ENCODE data around the gene MAP3K21. TPM values are rescaled to one million over a fixed set of nuclear protein-coding genes. Genes with fewer than 3 reads are reported as not detected.

MAP3K21 gene
- total RNA-seq, 1 donor from 2014 or later = 0.11 TPM

DNA sequence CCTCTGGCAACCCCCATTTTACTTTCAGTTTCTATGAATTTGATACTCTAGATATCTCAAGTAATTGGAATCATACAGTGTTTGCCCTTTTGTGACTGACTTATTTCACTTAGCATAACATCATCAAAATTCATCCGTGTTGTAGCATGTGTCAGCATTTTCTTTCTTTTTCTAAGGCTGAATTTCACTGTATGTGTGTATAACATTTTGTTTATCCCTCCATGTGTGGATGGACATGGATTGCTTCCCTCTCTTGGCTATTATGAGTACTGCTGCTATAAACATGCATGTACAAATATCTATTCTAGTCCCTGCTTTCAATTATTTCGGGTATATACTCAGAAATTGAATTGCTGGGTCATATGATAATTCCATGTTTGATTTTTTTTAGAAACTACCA lies 97.3 kb downstream of the MAP3K21 start:
- no peak for DNase-seq (ENCODE audit: extremely low spot score, unreplicated experiment)
- TF ChIP-seq, protein P1, sequence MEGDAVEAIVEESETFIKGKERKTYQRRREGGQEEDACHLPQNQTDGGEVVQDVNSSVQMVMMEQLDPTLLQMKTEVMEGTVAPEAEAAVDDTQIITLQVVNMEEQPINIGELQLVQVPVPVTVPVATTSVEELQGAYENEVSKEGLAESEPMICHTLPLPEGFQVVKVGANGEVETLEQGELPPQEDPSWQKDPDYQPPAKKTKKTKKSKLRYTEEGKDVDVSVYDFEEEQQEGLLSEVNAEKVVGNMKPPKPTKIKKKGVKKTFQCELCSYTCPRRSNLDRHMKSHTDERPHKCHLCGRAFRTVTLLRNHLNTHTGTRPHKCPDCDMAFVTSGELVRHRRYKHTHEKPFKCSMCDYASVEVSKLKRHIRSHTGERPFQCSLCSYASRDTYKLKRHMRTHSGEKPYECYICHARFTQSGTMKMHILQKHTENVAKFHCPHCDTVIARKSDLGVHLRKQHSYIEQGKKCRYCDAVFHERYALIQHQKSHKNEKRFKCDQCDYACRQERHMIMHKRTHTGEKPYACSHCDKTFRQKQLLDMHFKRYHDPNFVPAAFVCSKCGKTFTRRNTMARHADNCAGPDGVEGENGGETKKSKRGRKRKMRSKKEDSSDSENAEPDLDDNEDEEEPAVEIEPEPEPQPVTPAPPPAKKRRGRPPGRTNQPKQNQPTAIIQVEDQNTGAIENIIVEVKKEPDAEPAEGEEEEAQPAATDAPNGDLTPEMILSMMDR (IDR thresholded peaks at IDR 0.05) = no peak
- Mint-ChIP-seq H3K27me3 (ENCODE audit: unreplicated experiment) (peaks cover 5% of the 10 kb centered on the region), H3K4me3 (ENCODE audit: unreplicated experiment) (no peak overlapping the region), H3K9me3 (ENCODE audit: unreplicated experiment) (no peaks in the 10 kb centered on the region), H3K27ac (ENCODE audit: unreplicated experiment) (no peak overlapping the region), H3K36me3 (ENCODE audit: unreplicated experiment) (no peaks in the 10 kb centered on the region), H3K4me1 (ENCODE audit: unreplicated experiment) (no peaks in the 10 kb centered on the region)

DNA sequence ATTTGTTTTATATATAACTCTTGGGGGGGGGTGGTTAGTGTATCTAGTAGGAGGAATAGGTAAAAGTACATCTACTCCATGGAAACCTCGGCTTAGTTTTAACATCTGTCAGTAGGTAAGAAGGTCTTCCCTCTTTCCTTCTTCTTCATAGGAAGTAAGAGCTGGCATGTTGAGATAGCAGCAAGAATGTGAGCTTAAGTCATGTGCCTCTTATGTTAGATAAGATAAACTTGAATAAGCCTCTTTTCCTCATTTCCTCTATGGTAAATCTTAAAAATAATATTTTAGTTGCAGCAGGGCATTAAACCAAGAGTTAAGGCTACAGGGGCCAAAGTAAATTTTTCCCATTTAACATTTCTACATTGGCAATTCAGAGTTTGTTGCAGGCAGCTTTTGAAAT lies 100.4 kb downstream of the MAP3K21 start:
- Mint-ChIP-seq H3K4me1 (ENCODE audit: unreplicated experiment) (no peaks in the 10 kb centered on the region), H3K9me3 (ENCODE audit: unreplicated experiment) (no peaks in the 10 kb centered on the region), H3K36me3 (ENCODE audit: unreplicated experiment) (no peaks in the 10 kb centered on the region), H3K27me3 (ENCODE audit: unreplicated experiment) (peaks cover 5% of the 10 kb centered on the region), H3K4me3 (ENCODE audit: unreplicated experiment) (no peak overlapping the region), H3K27ac (ENCODE audit: unreplicated experiment) (no peak overlapping the region)
- DNase-seq (ENCODE audit: extremely low spot score, unreplicated experiment) = no peak
- TF ChIP-seq, protein P1 (IDR thresholded peaks at IDR 0.05) = no peak

- Mint-ChIP-seq H3K27me3 (ENCODE audit: unreplicated experiment) (no peaks in the 10 kb centered on the region), H3K9me3 (ENCODE audit: unreplicated experiment) (no peaks in the 10 kb centered on the region), H3K36me3 (ENCODE audit: unreplicated experiment) (no peaks in the 10 kb centered on the region), H3K27ac (ENCODE audit: unreplicated experiment) (no peak overlapping the region), H3K4me3 (ENCODE audit: unreplicated experiment) (no peak overlapping the region), H3K4me1 (ENCODE audit: unreplicated experiment) (no peaks in the 10 kb centered on the region)
- TF ChIP-seq, protein P1 (IDR thresholded peaks at IDR 0.05) = no peak
- no peak for DNase-seq (ENCODE audit: extremely low spot score, unreplicated experiment)
These were observed 104.4 kb downstream of the MAP3K21 start for GRCh38 chr1:233431753-233432403.

DNA sequence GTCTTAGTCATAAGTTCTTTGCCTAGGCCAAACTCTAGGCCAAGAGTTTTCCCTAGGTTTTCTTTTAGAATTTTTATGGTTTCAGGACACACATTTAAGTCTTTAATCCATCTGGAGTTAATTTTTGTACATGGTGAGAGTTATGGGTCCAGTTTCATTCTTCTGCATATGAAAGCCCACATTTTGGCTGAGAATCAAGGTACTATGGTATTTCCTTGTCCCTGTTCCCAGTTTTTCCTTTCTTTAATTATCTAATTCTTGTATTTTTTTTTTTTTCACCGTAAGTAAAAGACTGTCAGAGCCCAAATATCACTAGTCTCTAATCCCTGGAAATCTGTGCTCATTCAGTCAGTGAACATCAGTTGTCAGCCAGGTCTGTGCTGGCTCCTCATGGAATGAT lies 105.4 kb downstream of the MAP3K21 start:
- Mint-ChIP-seq H3K27me3 (ENCODE audit: unreplicated experiment) (no peaks in the 10 kb centered on the region), H3K9me3 (ENCODE audit: unreplicated experiment) (no peaks in the 10 kb centered on the region), H3K4me3 (ENCODE audit: unreplicated experiment) (no peak overlapping the region), H3K4me1 (ENCODE audit: unreplicated experiment) (no peaks in the 10 kb centered on the region), H3K36me3 (ENCODE audit: unreplicated experiment) (no peaks in the 10 kb centered on the region), H3K27ac (ENCODE audit: unreplicated experiment) (no peak overlapping the region)
- TF ChIP-seq, protein P1 (IDR thresholded peaks at IDR 0.05) = no peak
- DNase-seq (ENCODE audit: extremely low spot score, unreplicated experiment) = no peak

GRCh38 chr1:233433436-233434210 lies 106.1 kb downstream of the MAP3K21 start:
- H3K36me3 Mint-ChIP-seq (ENCODE audit: unreplicated experiment) = no peaks in the 10 kb centered on the region
- no peaks in the 10 kb centered on the region for H3K4me1 Mint-ChIP-seq (ENCODE audit: unreplicated experiment)
- no peak overlapping the region for H3K4me3 Mint-ChIP-seq (ENCODE audit: unreplicated experiment)
- no peaks in the 10 kb centered on the region for H3K27me3 Mint-ChIP-seq (ENCODE audit: unreplicated experiment)
- TF ChIP-seq, protein P1 (IDR thresholded peaks at IDR 0.05) = no peak
- no peaks in the 10 kb centered on the region for H3K9me3 Mint-ChIP-seq (ENCODE audit: unreplicated experiment)
- DNase-seq (ENCODE audit: extremely low spot score, unreplicated experiment) = no peak
- no peak overlapping the region for H3K27ac Mint-ChIP-seq (ENCODE audit: unreplicated experiment)
